Muscle layer of colon (tissue), 2 donors: Measurements from ENCODE around the gene ZNHIT2.

ENCODE experiments used
- H3K27ac ChIP-seq: one replicate; pipeline ENCODE4 v1.7.0; 2013; ENCODE audit warnings: low read depth, mild to moderate bottlenecking, low read length, moderate library complexity
- H3K27me3 ChIP-seq, 2 donors: one replicate each; pipeline ENCODE4 v1.7.0; 2013; ENCODE audit warnings: low read length in 2 of 2, mild to moderate bottlenecking in 2 of 2; ENCODE audit not compliant: insufficient read depth in 2 of 2, control insufficient read depth in 1 of 2
- H3K36me3 ChIP-seq: one replicate; pipeline ENCODE4 v1.7.0; 2013; ENCODE audit warnings: mild to moderate bottlenecking, low read length; ENCODE audit not compliant: insufficient read depth
- H3K4me1 ChIP-seq: one replicate; pipeline ENCODE4 v1.7.0; 2013; ENCODE audit warnings: mild to moderate bottlenecking, low read length; ENCODE audit not compliant: insufficient read depth
- H3K4me3 ChIP-seq, 2 donors: one replicate each; pipeline ENCODE4 v1.7.0; 2013; ENCODE audit warnings: low read length in 2 of 2, low read depth in 1 of 2, mild to moderate bottlenecking in 1 of 2, moderate library complexity in 1 of 2
- H3K9ac ChIP-seq: one replicate; pipeline ENCODE4 v1.7.0; 2013; ENCODE audit warnings: low read length
- H3K9me3 ChIP-seq: one replicate; pipeline ENCODE4 v1.7.0; 2013; ENCODE audit warnings: mild to moderate bottlenecking, low read length
- donor health status: abdominal sarcoma.
- donor health status: Adenocarcinoma of cecum.

Gene ZNHIT2

DNA sequence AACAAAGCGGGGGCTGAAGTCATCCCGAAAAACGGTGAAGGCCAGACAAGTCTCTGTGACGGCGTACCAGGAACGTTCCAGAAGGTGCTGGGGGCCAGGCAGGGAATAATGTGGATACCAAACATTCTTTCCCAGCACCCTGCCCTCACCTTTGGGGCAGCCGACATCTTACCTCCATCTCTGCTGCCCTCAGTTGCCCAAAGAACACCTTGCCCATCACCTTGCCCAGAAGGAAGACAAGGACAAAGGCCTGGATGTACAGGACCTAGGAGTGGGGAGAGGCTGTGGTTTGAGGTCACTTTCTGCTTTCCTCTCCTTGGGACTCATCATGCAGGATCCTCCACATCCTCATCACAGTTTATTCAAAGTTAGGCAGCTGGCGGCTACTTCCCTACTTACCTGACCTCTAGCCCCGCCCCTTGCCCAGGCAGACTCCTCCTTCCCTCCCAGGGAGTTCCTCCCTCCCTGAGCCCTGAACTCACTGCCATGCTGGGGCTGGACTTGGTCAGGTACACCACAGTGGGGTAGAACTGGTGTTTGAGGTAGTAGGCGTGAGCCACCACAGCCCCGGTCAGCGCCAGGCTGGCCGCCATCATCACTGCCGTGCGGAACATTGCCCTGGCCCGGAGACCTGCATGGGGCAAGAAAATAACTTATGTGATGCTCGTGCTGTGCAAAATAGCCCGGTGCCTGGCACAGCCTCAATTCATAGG is 15.6 kb upstream of the ZNHIT2 start:
- Histone ChIP-seq H3K9me3 (no peaks in the 10 kb centered on the region), H3K27me3 (no peaks in the 10 kb centered on the region), H3K36me3 (peaks cover 50% of the 10 kb centered on the region), H3K9ac (peak overlapping the region; percentile 85), H3K27ac (peak overlapping the region; percentile 93), H3K4me3 (peak overlapping the region; percentile 77 to 93), H3K4me1 (peaks cover 20% of the 10 kb centered on the region)

DNA sequence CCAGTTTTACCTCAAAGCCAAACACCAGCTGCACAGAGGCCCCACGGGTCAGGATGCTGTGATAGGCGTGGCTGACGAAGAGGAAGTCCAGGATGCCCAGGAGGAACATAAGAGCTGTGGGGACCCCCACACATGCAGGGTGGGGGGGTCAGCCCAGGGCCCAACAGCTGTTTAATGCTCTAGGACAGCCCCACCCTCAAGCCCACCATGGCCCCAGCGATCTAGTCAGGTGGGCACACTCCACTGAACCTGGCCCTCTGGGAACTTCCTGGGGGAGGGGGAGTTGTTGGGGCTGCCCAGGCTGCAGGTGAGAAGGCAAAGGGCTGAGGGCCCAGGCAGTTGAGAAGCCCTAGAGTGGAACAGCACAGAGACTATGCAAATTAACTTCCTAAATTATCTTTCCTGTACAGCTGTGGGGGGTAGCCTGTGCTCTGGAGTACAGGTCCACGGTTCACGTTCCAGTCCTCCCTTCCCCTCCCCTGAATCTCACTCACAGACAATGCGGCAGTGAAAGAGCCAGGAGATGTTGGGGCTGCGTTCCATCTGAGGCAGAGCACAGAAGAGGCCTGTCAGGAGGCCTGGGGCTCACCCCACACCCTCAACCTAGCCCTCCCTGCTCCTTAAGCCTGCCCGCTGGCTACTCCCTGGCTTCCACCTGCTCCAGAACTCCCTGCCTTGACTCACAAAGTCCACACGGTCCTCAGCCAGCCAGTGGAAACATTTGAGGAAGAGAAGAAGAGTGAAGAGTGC is 14.9 kb upstream of the ZNHIT2 start:
- H3K9me3 ChIP-seq = no peaks in the 10 kb centered on the region
- peaks cover 20% of the 10 kb centered on the region for H3K4me1 ChIP-seq
- no peaks in the 10 kb centered on the region for H3K27me3 ChIP-seq
- H3K27ac ChIP-seq = no peak overlapping the region
- H3K36me3 ChIP-seq = peaks cover 56% of the 10 kb centered on the region
- peak overlapping the region in 1 of 2 donors; percentile 93 for H3K4me3 ChIP-seq
- no peak overlapping the region for H3K9ac ChIP-seq

DNA sequence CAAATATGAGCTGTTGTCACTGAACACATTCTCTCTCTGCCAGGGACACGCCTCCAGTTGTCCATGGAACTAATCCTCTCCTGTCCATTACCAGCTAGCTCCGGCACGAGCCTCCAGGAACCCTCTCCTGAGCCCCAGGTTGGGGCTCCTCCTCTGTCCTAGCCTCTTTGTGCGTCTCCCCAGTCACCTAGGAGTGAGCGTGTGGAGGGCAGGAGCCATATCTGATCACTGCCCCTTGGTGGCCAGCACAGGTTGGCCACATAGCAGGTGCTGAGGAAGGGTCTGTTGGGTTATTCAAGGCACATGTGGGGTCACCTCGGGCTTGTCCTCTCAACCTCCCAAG is 14.4 kb upstream of the ZNHIT2 start:
- Histone ChIP-seq H3K4me3 (no peak overlapping the region), H3K36me3 (peaks cover 61% of the 10 kb centered on the region), H3K4me1 (peaks cover 20% of the 10 kb centered on the region)

DNA sequence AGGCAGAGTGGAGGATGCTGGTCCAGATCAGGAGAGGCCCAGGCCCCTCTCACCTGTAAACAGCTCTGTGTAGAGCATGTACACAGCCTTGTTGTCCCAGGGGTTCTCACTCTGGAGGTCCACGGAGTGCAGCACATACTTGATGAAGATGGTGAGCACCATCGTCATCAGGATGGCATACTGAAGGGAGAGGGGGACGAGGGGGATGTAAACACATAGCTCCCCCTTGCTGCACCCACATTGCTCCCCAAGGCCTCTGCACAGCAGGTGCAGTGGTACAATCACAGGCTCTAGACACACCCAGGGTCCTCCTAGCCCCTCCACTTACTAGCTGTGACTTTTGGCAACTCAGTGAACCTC is 13.9 kb upstream of the ZNHIT2 start:
- Histone ChIP-seq H3K9ac (no peak overlapping the region), H3K27ac (no peak overlapping the region), H3K9me3 (no peaks in the 10 kb centered on the region), H3K36me3 (peaks cover 66% of the 10 kb centered on the region), H3K27me3 (no peaks in the 10 kb centered on the region), H3K4me1 (peaks cover 20% of the 10 kb centered on the region), H3K4me3 (no peak overlapping the region)

More for the DNA sequence above, 14.4 kb upstream of the ZNHIT2 start:
- Histone ChIP-seq H3K9me3 (no peaks in the 10 kb centered on the region), H3K9ac (no peak overlapping the region), H3K27me3 (no peaks in the 10 kb centered on the region), H3K27ac (no peak overlapping the region)

DNA sequence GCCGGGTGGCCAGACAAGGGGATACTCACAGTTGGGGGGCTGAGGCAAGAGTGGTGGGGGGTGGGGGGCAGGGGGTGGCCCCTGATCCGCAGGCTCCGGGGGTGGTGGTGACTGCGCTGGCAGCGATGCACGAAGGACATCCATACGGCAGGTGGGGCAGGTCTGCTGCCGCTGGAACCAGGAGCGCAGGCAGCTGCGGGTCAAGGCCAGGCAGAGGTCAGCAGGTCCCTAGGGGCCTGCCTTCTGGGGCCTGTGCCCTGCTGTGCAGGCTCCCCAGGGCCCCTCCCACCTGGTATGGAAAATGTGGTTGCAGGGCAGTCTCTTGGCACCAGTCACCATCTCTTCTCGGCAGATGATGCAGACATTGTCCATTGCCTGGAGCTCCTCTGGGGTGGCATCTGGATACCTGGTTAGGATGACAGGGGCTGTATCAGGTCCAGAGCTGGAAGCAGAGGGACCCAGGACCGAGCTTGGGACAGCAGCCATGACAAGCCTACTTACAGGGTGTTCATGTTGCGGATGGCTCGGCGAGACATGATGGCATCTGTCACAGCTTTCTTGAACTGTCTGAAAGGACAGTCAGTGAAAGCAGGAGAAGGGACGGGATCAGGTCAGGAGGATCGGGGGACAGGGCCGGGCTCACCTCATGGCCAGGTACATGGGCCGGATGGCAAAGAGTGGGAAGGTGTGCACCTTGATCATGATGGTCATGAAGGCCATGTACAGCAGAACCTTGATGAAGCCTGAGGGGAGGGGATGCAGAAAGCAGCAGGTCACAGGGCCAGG is 13.3 kb upstream of the ZNHIT2 start:
- no peaks in the 10 kb centered on the region for H3K9me3 ChIP-seq
- no peak overlapping the region for H3K9ac ChIP-seq
- peaks cover 20% of the 10 kb centered on the region for H3K4me1 ChIP-seq
- H3K36me3 ChIP-seq = peaks cover 70% of the 10 kb centered on the region
- no peak overlapping the region for H3K27ac ChIP-seq
- no peak overlapping the region for H3K4me3 ChIP-seq
- no peaks in the 10 kb centered on the region for H3K27me3 ChIP-seq

DNA sequence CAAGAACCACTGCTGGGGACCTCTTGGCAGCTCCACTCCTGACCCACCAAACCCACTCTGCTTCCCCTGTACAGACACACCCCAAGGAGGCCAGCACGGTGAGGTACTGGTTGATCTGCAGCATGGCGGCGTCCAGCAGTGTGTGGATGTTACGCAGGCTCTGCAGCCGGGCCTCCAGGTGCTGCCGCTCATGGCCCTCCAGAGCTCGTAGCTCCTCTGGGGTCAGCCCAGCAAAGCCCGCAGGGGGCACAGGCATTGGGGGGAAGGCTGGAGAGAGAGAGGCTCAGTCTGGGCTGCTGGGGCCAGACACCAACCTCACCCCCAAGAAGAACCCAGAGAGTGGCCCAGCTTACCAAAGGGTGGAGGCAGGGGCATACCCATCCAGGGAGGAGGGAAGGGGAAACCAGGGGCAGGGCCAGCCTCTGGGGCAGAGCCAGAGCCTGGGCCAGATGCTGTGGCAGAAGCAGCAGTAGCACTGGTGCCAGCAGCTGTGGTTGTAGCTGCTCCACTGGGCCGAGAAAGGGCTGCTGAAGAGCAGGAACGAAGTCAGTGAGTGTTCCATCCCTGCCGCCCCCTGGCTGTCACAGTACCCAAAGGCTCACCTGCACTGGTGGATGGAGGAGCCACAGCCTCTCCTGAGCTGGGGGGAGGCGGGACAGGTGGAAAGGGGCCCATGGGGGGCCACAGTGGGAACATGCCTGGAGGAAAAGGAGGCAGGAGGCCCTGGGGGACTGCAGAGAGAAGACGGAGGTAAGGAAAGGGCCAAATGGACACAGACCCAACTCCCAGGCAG is 12.3 kb upstream of the ZNHIT2 start:
- Histone ChIP-seq H3K27me3 (no peaks in the 10 kb centered on the region), H3K4me3 (no peak overlapping the region), H3K9me3 (no peaks in the 10 kb centered on the region), H3K36me3 (peaks cover 75% of the 10 kb centered on the region), H3K27ac (no peak overlapping the region), H3K9ac (no peak overlapping the region), H3K4me1 (peaks cover 16% of the 10 kb centered on the region)

DNA sequence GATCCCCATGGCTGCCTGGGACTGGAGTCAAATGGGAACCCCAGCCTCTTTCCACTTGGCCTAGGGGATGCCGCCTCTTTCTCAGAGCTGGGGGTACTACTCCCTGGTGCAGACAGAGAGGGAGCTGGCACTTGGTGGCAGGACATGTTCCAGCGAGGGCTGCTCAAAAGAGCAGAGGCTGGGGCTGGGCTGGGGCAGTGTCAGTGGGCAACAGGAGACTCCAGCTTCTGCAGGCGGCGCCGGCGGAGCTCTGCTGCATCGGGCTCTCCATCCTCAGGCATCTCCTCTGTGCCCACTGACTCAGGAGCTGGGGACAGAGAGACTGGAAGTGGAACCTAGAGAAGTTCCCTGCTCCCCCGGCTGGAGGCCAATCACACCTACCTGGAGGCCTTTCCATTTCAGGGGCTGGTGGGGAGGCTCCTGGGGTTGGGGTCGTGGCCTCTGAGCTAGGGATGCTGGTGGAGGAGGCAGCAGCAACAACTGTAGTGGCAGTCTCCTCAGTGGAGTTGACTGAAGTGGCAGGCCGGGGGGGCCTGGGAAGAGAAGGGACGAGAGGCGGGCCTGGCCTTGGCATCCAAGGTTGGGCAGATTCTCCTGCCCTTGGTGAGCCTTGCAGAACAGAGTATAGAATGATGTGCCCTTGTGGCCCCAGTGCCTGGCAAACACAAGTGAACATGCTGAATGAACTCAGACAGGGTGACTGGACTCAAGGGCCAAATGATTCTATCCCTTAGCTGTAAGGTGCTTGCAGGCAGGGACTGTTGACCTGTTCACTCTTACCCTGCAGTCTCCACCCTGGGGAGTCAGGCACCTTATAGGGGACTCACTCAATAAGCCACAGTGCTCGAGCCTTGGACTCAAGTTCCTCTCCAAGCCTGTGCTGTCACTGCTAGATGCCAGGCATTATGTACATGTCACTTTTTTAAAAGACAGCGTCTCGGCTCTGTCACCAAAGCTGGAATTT is 11.0 kb upstream of the ZNHIT2 start:
- Histone ChIP-seq H3K4me1 (peaks cover 12% of the 10 kb centered on the region), H3K27me3 (no peaks in the 10 kb centered on the region), H3K27ac (no peak overlapping the region), H3K36me3 (peaks cover 83% of the 10 kb centered on the region), H3K9ac (no peak overlapping the region), H3K4me3 (no peak overlapping the region), H3K9me3 (no peaks in the 10 kb centered on the region)

DNA sequence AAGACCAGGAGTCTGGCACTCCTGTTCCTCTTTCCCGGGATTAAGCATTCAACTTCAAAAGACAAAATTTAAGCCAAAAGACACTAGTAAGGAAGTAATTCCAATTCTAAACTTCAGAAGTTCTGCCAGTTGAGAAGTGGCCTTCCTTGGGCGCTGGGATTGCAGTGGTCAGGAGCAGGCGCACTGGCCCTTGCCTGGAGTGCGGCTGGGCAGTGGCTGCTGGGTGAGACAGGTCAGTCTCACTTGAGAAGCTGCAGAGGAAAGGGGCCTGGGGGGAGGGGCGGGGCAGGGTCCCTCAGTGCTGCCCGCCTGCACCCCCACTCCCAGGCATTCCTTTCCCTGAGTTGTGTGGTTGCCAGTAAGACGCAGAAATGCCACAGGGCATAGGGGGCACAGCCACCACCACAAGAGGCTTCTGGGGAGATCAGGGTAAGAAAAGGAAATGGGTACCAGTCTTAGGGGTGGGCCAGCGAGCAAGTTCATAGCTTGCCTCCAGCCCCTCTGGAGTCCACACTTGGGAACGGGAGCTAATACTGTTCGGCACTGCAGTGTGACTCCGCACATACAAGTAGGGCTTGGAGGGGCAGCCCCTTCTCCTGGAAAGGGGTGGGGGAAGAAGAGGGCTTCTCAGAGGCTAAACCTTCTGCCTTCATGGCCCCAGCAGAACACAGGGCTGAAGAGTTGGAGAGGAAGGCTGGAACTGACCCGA is 10.1 kb upstream of the ZNHIT2 start:
- Histone ChIP-seq H3K4me1 (peaks cover 4% of the 10 kb centered on the region), H3K27me3 (no peaks in the 10 kb centered on the region), H3K9ac (no peak overlapping the region), H3K4me3 (no peak overlapping the region), H3K27ac (no peak overlapping the region), H3K36me3 (peaks cover 78% of the 10 kb centered on the region), H3K9me3 (no peaks in the 10 kb centered on the region)

DNA sequence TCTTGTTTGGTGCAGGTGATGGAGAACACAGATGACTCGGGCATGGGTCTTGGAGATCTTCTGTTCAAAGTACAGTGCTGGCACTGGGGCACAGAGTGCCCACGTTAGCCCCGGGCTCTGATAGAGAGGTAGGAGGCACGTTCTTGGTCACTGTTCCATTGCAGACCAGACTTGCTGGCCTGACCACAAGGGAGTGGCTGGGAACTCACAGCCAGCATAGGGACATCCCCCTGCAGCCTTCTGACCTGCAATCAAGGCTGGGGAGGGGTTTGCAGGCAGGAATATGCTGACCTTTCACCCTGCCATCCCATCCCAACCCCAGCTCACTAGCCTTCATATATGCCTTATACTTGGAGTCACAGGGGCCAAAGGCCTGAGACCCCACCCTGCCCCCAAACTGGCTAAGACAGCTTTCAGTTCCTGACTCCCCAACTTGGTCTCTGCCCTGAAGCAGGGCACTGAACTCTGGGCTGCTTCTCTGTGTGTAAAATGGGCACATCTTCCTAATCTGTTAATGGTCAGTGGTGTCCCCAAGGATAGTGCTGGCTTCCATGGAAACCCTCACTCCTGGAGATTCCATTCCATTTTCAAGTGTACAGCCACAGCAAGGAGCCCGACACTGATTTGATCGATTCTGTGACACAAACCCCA is 9.2 kb upstream of the ZNHIT2 start:
- Histone ChIP-seq H3K9ac (no peak overlapping the region), H3K4me3 (no peak overlapping the region), H3K27ac (no peak overlapping the region), H3K36me3 (peaks cover 69% of the 10 kb centered on the region), H3K27me3 (no peaks in the 10 kb centered on the region), H3K9me3 (no peaks in the 10 kb centered on the region), H3K4me1 (no peaks in the 10 kb centered on the region)
